K562 (cell line): ENCODE results near the gene ABCB10. TPM values are rescaled to one million over a fixed set of nuclear protein-coding genes. Genes with fewer than 3 reads are reported as not detected.

ENCODE experiments used
- ARID4B ChIP-seq: sonication (generic); formaldehyde crosslinking; IDR thresholded peaks from 2 replicates; pipeline ENCODE4 v1.8.0; 2022; ENCODE audit warnings: mild to moderate bottlenecking, missing genetic modification reagents
- IRF2 ChIP-seq: sonication (generic); formaldehyde crosslinking; IDR thresholded peaks from 2 replicates; pipeline ENCODE4 v1.8.1; 2022; ENCODE audit warnings: mild to moderate bottlenecking, missing genetic modification reagents
- ZNF318 ChIP-seq, 2 experiments: fragments of 450-650 bp; IDR thresholded peaks; 2 replicates each; pipeline ENCODE4 v1.6.1; 2016; ENCODE audit warnings: mild to moderate bottlenecking in 2 of 2, borderline replicate concordance in 1 of 2, low read depth in 1 of 2, moderate library complexity in 1 of 2
- ZNF586 ChIP-seq: fragments of 450-650 bp; formaldehyde crosslinking; conservative IDR thresholded peaks from 2 replicates; pipeline ENCODE4 v1.4.0; 2020; ENCODE audit warnings: mild to moderate bottlenecking, moderate library complexity
- ZNF639 ChIP-seq, 2 experiments: fragments of 200-800 bp in 1 of 2; sonication (Bioruptor generic) in 1 of 2; sonication (generic) in 1 of 2; formaldehyde crosslinking in 1 of 2; IDR thresholded peaks in 1 of 2; conservative IDR thresholded peaks in 1 of 2; 2 replicates each; pipeline versions ENCODE4 v1.5.0 to v1.6.1; 2016 to 2020; ENCODE audit warnings: missing compliant biosample characterization in 1 of 2, missing genetic modification characterization in 1 of 2, missing genetic modification reagents in 1 of 2
- polyA plus RNA-seq, 8 experiments: library from polyadenylated mRNA; depleted of rRNA in 4 of 8; stranded (reverse) in 5 of 8; unstranded in 3 of 8; fragments of >200 nt; fragmentation: Nextera tagmentation in 2 of 8; fragmentation: Illumina TruSeq in 1 of 8; extraction: Ambion mirVana in 2 of 8; extraction: Trizol in 1 of 8; gene quantifications; 2 replicates each; pipeline versions ENCODE4 v1.2.1 to v1.2.3, GENCODE V29; 2011 to 2014; ENCODE audit warnings: inconsistent platforms in 1 of 8, missing spikeins in 1 of 8
- total RNA-seq, 7 experiments: library from RNA; depleted of rRNA in 6 of 7; stranded (reverse); fragments of >200 nt in 6 of 7; fragmentation: Illumina TruSeq in 2 of 7; extraction: Trizol in 2 of 7; gene quantifications; 2 replicates each; pipeline versions ENCODE4 v1.2.1 to v1.2.3, GENCODE V29; 2011 to 2021; ENCODE audit warnings: low replicate concordance in 1 of 7
- TF ChIP-seq, protein P1 (sequence below): fragments of 450-650 bp; IDR thresholded peaks from 2 replicates; pipeline ENCODE4 v1.6.1; 2018; ENCODE audit not compliant: partially characterized antibody

ABCB10 gene
- total and polyA plus RNA-seq, 9 of the 15 experiments (the other 6 are each of a cell fraction or from before 2014, with no cell fraction given): 12.4 to 54.8 (median 36.4) TPM

DNA sequence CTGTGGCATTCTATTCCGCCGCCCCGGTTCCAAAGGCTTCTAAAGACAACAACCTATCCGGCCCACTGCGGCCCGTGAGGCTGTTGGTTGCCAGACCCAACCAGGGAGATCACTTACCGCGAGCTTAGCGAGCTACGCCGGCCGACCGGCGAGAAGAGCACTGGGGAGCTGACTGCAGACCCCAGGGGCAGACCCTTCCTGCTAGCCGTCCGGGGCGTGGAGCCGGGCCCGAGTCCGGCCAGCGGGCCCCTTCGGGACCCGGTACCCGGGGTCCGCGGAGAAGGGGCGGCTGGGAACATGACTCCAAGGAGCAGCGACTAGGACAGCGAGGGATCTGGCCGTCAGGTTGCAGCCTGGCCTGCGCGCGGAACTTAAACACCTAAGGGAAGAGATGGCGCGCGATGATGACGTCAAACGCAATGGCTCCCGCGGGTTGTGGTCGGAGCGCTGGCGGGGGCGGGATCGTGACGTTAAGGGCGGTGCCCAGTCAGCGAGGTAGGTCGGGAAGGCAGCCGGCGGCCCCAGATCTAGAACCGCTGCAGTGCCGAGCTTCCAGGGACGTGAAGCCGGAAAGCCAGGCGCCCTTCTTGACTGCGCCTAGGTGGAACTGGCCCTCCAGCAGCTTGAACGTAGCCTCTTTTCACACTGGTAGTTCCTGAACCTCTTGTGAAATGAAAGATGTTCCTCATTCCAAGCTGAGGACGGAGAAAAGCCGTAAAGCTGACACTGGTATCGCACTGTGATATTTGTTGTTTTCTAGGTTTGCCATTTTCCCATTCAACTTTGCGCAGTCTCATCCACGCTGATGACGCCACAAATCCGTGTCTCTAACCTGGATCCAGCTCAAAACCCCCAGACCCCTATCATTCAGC, 50.3 kb downstream of the ABCB10 start, which contains the start of gene NUP133 (continued):
- TF ChIP-seq ZNF318 (IDR thresholded peaks at IDR 0.05; ENCODE audit: borderline replicate concordance in 1 of 2, low read depth in 1 of 2) (no peak), ZNF586 (CRISPR knock-in tag) (no peak), IRF2 (no peak), ZNF639 (CRISPR knock-in tag; conservative IDR thresholded peaks at IDR 0.05 in 1 of 2, IDR thresholded peaks at IDR 0.05 in 1 of 2) (no peak), ARID4B (CRISPR knock-in tag) (peak; percentile 76; the same call in 1 of the 2 replicates)
- TF ChIP-seq, protein P1, sequence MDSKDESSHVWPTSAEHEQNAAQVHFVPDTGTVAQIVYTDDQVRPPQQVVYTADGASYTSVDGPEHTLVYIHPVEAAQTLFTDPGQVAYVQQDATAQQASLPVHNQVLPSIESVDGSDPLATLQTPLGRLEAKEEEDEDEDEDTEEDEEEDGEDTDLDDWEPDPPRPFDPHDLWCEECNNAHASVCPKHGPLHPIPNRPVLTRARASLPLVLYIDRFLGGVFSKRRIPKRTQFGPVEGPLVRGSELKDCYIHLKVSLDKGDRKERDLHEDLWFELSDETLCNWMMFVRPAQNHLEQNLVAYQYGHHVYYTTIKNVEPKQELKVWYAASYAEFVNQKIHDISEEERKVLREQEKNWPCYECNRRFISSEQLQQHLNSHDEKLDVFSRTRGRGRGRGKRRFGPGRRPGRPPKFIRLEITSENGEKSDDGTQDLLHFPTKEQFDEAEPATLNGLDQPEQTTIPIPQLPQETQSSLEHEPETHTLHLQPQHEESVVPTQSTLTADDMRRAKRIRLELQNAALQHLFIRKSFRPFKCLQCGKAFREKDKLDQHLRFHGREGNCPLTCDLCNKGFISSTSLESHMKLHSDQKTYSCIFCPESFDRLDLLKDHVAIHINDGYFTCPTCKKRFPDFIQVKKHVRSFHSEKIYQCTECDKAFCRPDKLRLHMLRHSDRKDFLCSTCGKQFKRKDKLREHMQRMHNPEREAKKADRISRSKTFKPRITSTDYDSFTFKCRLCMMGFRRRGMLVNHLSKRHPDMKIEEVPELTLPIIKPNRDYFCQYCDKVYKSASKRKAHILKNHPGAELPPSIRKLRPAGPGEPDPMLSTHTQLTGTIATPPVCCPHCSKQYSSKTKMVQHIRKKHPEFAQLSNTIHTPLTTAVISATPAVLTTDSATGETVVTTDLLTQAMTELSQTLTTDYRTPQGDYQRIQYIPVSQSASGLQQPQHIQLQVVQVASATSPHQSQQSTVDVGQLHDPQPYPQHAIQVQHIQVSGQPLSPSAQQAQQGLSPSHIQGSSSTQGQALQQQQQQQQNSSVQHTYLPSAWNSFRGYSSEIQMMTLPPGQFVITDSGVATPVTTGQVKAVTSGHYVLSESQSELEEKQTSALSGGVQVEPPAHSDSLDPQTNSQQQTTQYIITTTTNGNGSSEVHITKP: peak; percentile 36
